Body of pancreas (tissue), 4 donors: ENCODE measurements around the gene SEMA4D. TPM values are rescaled to one million over a fixed set of nuclear protein-coding genes. Genes with fewer than 3 reads are reported as not detected.

Source experiments
- ATAC-seq: fragments of 150-250 bp; one replicate; pipeline ENCODE4 v1.9.1; 2016
- DNase-seq, 4 donors: peaks; one replicate each; pipeline ENCODE4 v3.0.0-alpha.2; 2019
- H3K27ac ChIP-seq, 4 donors: fragments of 200-600 bp; sonication (generic); 1 replicate in 3 of 4; 2 replicates in 1 of 4; pipeline versions ENCODE4 v1.5.1 to v1.6.1; 2016 to 2019; ENCODE audit warnings: mild to moderate bottlenecking in 1 of 4, mixed read lengths in 1 of 4, moderate library complexity in 1 of 4
- H3K27me3 ChIP-seq, 2 donors: fragments of 200-600 bp; sonication (generic); one replicate each; pipeline ENCODE4 v1.6.0; 2016; ENCODE audit warnings: mild to moderate bottlenecking in 1 of 2
- H3K36me3 ChIP-seq, 2 donors: fragments of 200-600 bp; sonication (generic); replicated peaks in 1 of 2; 2 replicates each; pipeline ENCODE4 v1.5.1; 2016; ENCODE audit warnings: low read depth in 2 of 2; ENCODE audit not compliant: insufficient read depth in 1 of 2
- H3K4me1 ChIP-seq: fragments of 200-600 bp; sonication (generic); one replicate; pipeline ENCODE4 v1.6.0; 2016
- H3K4me3 ChIP-seq, 2 donors: fragments of 200-600 bp; sonication (generic); 1 replicate in 1 of 2; 2 replicates in 1 of 2; pipeline ENCODE4 v1.5.1; 2016 to 2019
- H3K9me3 ChIP-seq, 3 donors: fragments of 200-600 bp; sonication (generic); 1 replicate in 2 of 3; 2 replicates in 1 of 3; pipeline ENCODE4 v1.5.1; 2016
- CTCF ChIP-seq, 7 experiments: fragments of 450-650 bp in 4 of 7; fragments of 200-600 bp in 3 of 7; sonication (generic) in 3 of 7; IDR thresholded peaks; one replicate each; pipeline ENCODE4 v1.5.1; 2016 to 2019; ENCODE audit warnings: antibody characterized with exemption in 7 of 7
- POLR2A ChIP-seq, 3 donors: fragments of 450-650 bp; IDR thresholded peaks; one replicate each; pipeline ENCODE4 v1.6.1; 2016; ENCODE audit warnings: antibody characterized with exemption in 3 of 3, mild to moderate bottlenecking in 2 of 3
- WGBS, 2 donors: methylation state at CpG; one replicate each; pipeline ENCODE4 v1.1.5; 2017; 5-methylcytosine and 5-hydroxymethylcytosine counted together
- intact Hi-C: fragments of 100-400 bp; cut with DNase I; formaldehyde crosslinking; loops from one replicate; pipeline ENCODE4 v1.15.1; 2023
- total RNA-seq, 2 donors: library from RNA; depleted of rRNA; stranded (reverse); fragments of >200 nt; gene quantifications; one replicate each; pipeline ENCODE4 v1.1.0, GENCODE V29; 2016

SEMA4D gene
- total RNA-seq, 2 donors from 2014 or later = 15.6 to 18.1 TPM

- H3K36me3 ChIP-seq = no peaks in the 10 kb centered on the region
- H3K27me3 ChIP-seq = no peaks in the 10 kb centered on the region
- no peak overlapping the region for H3K4me3 ChIP-seq
- DNase-seq = no peak
- H3K9me3 ChIP-seq = no peaks in the 10 kb centered on the region
- intact Hi-C loops = no loop called here
- no peak for ATAC-seq
- peaks cover 16% of the 10 kb centered on the region for H3K4me1 ChIP-seq
- TF ChIP-seq POLR2A (IDR thresholded peaks at IDR 0.05) (no peak), CTCF (IDR thresholded peaks at IDR 0.05) (no peak)
- H3K27ac ChIP-seq = peak overlapping the region in 3 of 4 donors; percentile 37 to 72 (median 53)
Observed at GRCh38 chr9:89434636-89435035, 63.3 kb downstream of the SEMA4D start.

GRCh38 chr9:89433826-89434225 is 64.1 kb downstream of the SEMA4D start:
- no peaks in the 10 kb centered on the region for H3K36me3 ChIP-seq
- no peak overlapping the region for H3K4me3 ChIP-seq
- no peak for TF ChIP-seq POLR2A (IDR thresholded peaks at IDR 0.05)
- no peak for TF ChIP-seq CTCF (IDR thresholded peaks at IDR 0.05)
- intact Hi-C loops = no loop called here
- H3K27ac ChIP-seq = peak overlapping the region in 2 of 4 donors; percentile 37 to 53
- no peaks in the 10 kb centered on the region for H3K9me3 ChIP-seq
- ATAC-seq (no peak), DNase-seq (no peak)
- 85 to 96% methylated on average over 4 to 11 of the region's 11 CpGs for WGBS, 2 donors
- peaks cover 16% of the 10 kb centered on the region for H3K4me1 ChIP-seq
- no peaks in the 10 kb centered on the region for H3K27me3 ChIP-seq

- Histone ChIP-seq H3K4me3 (no peak overlapping the region), H3K9me3 (no peaks in the 10 kb centered on the region), H3K36me3 (no peaks in the 10 kb centered on the region), H3K27ac (no peak overlapping the region), H3K27me3 (no peaks in the 10 kb centered on the region), H3K4me1 (peaks cover 21% of the 10 kb centered on the region)
- ATAC-seq = no peak
- TF ChIP-seq CTCF (IDR thresholded peaks at IDR 0.05) (no peak), POLR2A (IDR thresholded peaks at IDR 0.05) (no peak)
- 82 to 94% methylated on average over 6 to 12 of the region's 13 CpGs for WGBS, 2 donors
- intact Hi-C loops = no loop called here
- DNase-seq = no peak
Observed at GRCh38 chr9:89432986-89433530, 64.9 kb downstream of the SEMA4D start.

GRCh38 chr9:89431930-89432725 is 65.8 kb downstream of the SEMA4D start:
- H3K9me3 ChIP-seq = no peaks in the 10 kb centered on the region
- ATAC-seq = no peak
- no peak overlapping the region for H3K27ac ChIP-seq
- 83 to 94% methylated on average over 6 of the region's 6 CpGs for WGBS, 2 donors
- H3K4me3 ChIP-seq = no peak overlapping the region
- DNase-seq = no peak
- TF ChIP-seq POLR2A (IDR thresholded peaks at IDR 0.05) (no peak), CTCF (IDR thresholded peaks at IDR 0.05) (no peak)
- no peaks in the 10 kb centered on the region for H3K27me3 ChIP-seq
- H3K4me1 ChIP-seq = peaks cover 21% of the 10 kb centered on the region
- intact Hi-C loops = no loop called here
- H3K36me3 ChIP-seq = no peaks in the 10 kb centered on the region

- TF ChIP-seq POLR2A (IDR thresholded peaks at IDR 0.05) (no peak), CTCF (IDR thresholded peaks at IDR 0.05) (no peak)
- ATAC-seq (no peak), DNase-seq (no peak)
- Histone ChIP-seq H3K4me1 (peaks cover 21% of the 10 kb centered on the region), H3K27me3 (no peaks in the 10 kb centered on the region), H3K36me3 (no peaks in the 10 kb centered on the region), H3K27ac (no peak overlapping the region), H3K9me3 (no peaks in the 10 kb centered on the region), H3K4me3 (no peak overlapping the region)
- 64 to 79% methylated on average over 6 of the region's 6 CpGs for WGBS, 2 donors
- intact Hi-C loops = no loop called here
Observed at GRCh38 chr9:89430995-89431394, 66.9 kb downstream of the SEMA4D start.
